ENCODE measurements around the gene NRF1. TPM values are rescaled to one million over a fixed set of nuclear protein-coding genes. Genes with fewer than 3 reads are reported as not detected.

Gene NRF1
- total RNA-seq, 1 donor from 2014 or later, result 6.6 TPM

- no peak for TF ChIP-seq CTCF (conservative IDR thresholded peaks at IDR 0.05; ENCODE audit: low read depth, low read length)
- H3K4me3 ChIP-seq (ENCODE audit: low read depth, low read length), result no peak overlapping the region
- no peak for DNase-seq (ENCODE audit: low read depth)
These were observed 174.4 kb downstream of the NRF1 start for GRCh38 chr7:129785685-129786514.

- no peak for DNase-seq (ENCODE audit: low read depth)
- TF ChIP-seq CTCF (conservative IDR thresholded peaks at IDR 0.05; ENCODE audit: low read depth, low read length), result no peak
- H3K4me3 ChIP-seq (ENCODE audit: low read depth, low read length), result no peak overlapping the region
These were observed 175.5 kb downstream of the NRF1 start for GRCh38 chr7:129786825-129787563.

GRCh38 chr7:129789000-129789399, 177.5 kb downstream of the NRF1 start:
- no peak overlapping the region for H3K4me3 ChIP-seq (ENCODE audit: low read depth, low read length)
- no peak for DNase-seq (ENCODE audit: low read depth)
- TF ChIP-seq CTCF (conservative IDR thresholded peaks at IDR 0.05; ENCODE audit: low read depth, low read length), result no peak

GRCh38 chr7:129789652-129790051, 178.1 kb downstream of the NRF1 start:
- no peak for DNase-seq (ENCODE audit: low read depth)
- H3K4me3 ChIP-seq (ENCODE audit: low read depth, low read length), result no peak overlapping the region
- no peak for TF ChIP-seq CTCF (conservative IDR thresholded peaks at IDR 0.05; ENCODE audit: low read depth, low read length)

GRCh38 chr7:129790136-129790535, 178.6 kb downstream of the NRF1 start:
- DNase-seq (ENCODE audit: low read depth), result no peak
- H3K4me3 ChIP-seq (ENCODE audit: low read depth, low read length), result no peak overlapping the region
- no peak for TF ChIP-seq CTCF (conservative IDR thresholded peaks at IDR 0.05; ENCODE audit: low read depth, low read length)

- TF ChIP-seq CTCF (conservative IDR thresholded peaks at IDR 0.05; ENCODE audit: low read depth, low read length), result no peak
- no peak overlapping the region for H3K4me3 ChIP-seq (ENCODE audit: low read depth, low read length)
- no peak for DNase-seq (ENCODE audit: low read depth)
These were observed 181.2 kb downstream of the NRF1 start for GRCh38 chr7:129792721-129793120.
